Left cardiac atrium (tissue), 4 donors: ENCODE measurements around the gene KIF16B. TPM values are rescaled to one million over a fixed set of nuclear protein-coding genes. Genes with fewer than 3 reads are reported as not detected.

Experiments
- ATAC-seq, 2 donors: fragments of 200-7000 bp; cut with Tn5 transposase; one replicate each; pipeline ENCODE4 v1.9.1; 2020; ENCODE audit warnings: mild to moderate bottlenecking in 2 of 2, moderate library complexity in 2 of 2
- DNase-seq: peaks from one replicate; pipeline ENCODE4 v3.0.0-alpha.2; 2020
- intact Hi-C, 2 donors: fragments of 100-400 bp; cut with DNase I; formaldehyde crosslinking; loops; one replicate each; pipeline versions ENCODE4 v1.14.1 to v1.15.1; 2022 to 2023
- total RNA-seq, 2 donors: library from RNA; stranded (reverse); fragmentation: NEBNext Ultra II Directional; extraction: Animal tissue kit (Norgen Biotek cat#: 25700); gene quantifications; one replicate each; pipeline ENCODE4 v1.2.1, GENCODE V29; 2021
- donor health status: DM: no; HTN: yes; CAD: no.
- donor health status: DM: no; HTN: yes; CAD: no; lungs with severe emphysema.
- donor health status: DM: yes; HTN: yes; CAD: no.
- donor health status: Dilated cardiomyopathy.

KIF16B gene
- total RNA-seq, 2 donors from 2014 or later = 17.0 to 17.7 TPM

GRCh38 chr20:16419138-16419715, 154.0 kb downstream of the KIF16B start:
- intact Hi-C loops = no loop called here
- peak in 1 of 2 donors; percentile 68 for ATAC-seq
- DNase-seq = no peak

GRCh38 chr20:16418616-16419015, 154.6 kb downstream of the KIF16B start:
- DNase-seq (no peak), ATAC-seq (no peak)
- intact Hi-C loops = no loop called here

GRCh38 chr20:16417001-16417400, 156.2 kb downstream of the KIF16B start:
- ATAC-seq (no peak), DNase-seq (no peak)
- intact Hi-C loops = no loop called here

- DNase-seq = no peak
- intact Hi-C loops = no loop called here
- no peak for ATAC-seq
Observed at GRCh38 chr20:16415071-16416053, 157.9 kb downstream of the KIF16B start.

GRCh38 chr20:16412906-16413305, 160.3 kb downstream of the KIF16B start:
- intact Hi-C loops = no loop called here

GRCh38 chr20:16411361-16411760, 161.9 kb downstream of the KIF16B start:
- intact Hi-C loops = no loop called here
- ATAC-seq = no peak
- DNase-seq = no peak

More at GRCh38 chr20:16412906-16413305, 160.3 kb downstream of the KIF16B start:
- ATAC-seq = no peak
- no peak for DNase-seq

GRCh38 chr20:16410626-16411025, 162.6 kb downstream of the KIF16B start:
- DNase-seq (no peak), ATAC-seq (no peak)
- intact Hi-C loops = no loop called here

GRCh38 chr20:16408981-16409380, 164.3 kb downstream of the KIF16B start:
- intact Hi-C loops = no loop called here
- DNase-seq (no peak), ATAC-seq (no peak)

GRCh38 chr20:16407251-16408067, 165.8 kb downstream of the KIF16B start:
- DNase-seq = no peak
- intact Hi-C loops = no loop called here
- no peak for ATAC-seq

GRCh38 chr20:16405254-16405653, 168.0 kb downstream of the KIF16B start:
- intact Hi-C loops = no loop called here

GRCh38 chr20:16404640-16405039, 168.6 kb downstream of the KIF16B start:
- ATAC-seq (peak in 1 of 2 donors; percentile 47), DNase-seq (no peak)
- intact Hi-C loops = no loop called here

More at GRCh38 chr20:16405254-16405653, 168.0 kb downstream of the KIF16B start:
- ATAC-seq (peak in 1 of 2 donors; percentile 19), DNase-seq (no peak)

- no peak for DNase-seq
- no peak for ATAC-seq
- intact Hi-C loops = no loop called here
Observed at GRCh38 chr20:16404171-16404570, 169.1 kb downstream of the KIF16B start.

- ATAC-seq = no peak
- intact Hi-C loops = no loop called here
- no peak for DNase-seq
Observed at GRCh38 chr20:16400234-16400633, 173.0 kb downstream of the KIF16B start.

- no peak for ATAC-seq
- intact Hi-C loops = no loop called here
- DNase-seq = no peak
Observed at GRCh38 chr20:16399801-16400200, 173.4 kb downstream of the KIF16B start.

- peak; percentile 71 to 92 for ATAC-seq
- DNase-seq = peak; percentile 71
- intact Hi-C loops = no loop called here
Observed at GRCh38 chr20:16397086-16397485, 176.2 kb downstream of the KIF16B start.

GRCh38 chr20:16395366-16395765, 177.9 kb downstream of the KIF16B start:
- DNase-seq (no peak), ATAC-seq (no peak)
- intact Hi-C loops = no loop called here

GRCh38 chr20:16394784-16395183, 178.5 kb downstream of the KIF16B start:
- no peak for DNase-seq
- ATAC-seq = no peak
- intact Hi-C loops = no loop called here

- intact Hi-C loops = no loop called here
- DNase-seq = no peak
- ATAC-seq = no peak
Observed at GRCh38 chr20:16393836-16394235, 179.4 kb downstream of the KIF16B start.

- DNase-seq = no peak
- intact Hi-C loops = no loop called here
- ATAC-seq = no peak
Observed at GRCh38 chr20:16393297-16393696, 180.0 kb downstream of the KIF16B start.

- DNase-seq = no peak
- intact Hi-C loops = no loop called here
- no peak for ATAC-seq
Observed at GRCh38 chr20:16392346-16392745, 180.9 kb downstream of the KIF16B start.
